CD4-positive, alpha-beta T cell treated with Interleukin-12 subunit alpha and Interleukin-12 subunit beta, for 1 hour (primary cell): Measurements from ENCODE around the gene INPP4B.
"Not testable (repeated sequence)": the region's sequence is repeated elsewhere in the genome, so short reads cannot be mapped to it uniquely, and the experiment has no call there.

Source experiments
- DNase-seq: peaks from one replicate; pipeline ENCODE4 v3.0.0-alpha.2; 2020

The INPP4B gene

GRCh38 chr4:142100941-142101340 lies 745.2 kb downstream of the INPP4B start:
- no peak for DNase-seq

- DNase-seq, result no peak
Measured at GRCh38 chr4:142098900-142099545, 747.1 kb downstream of the INPP4B start.

- DNase-seq, result no peak
Measured at GRCh38 chr4:142098380-142098779, 747.7 kb downstream of the INPP4B start.

GRCh38 chr4:142097015-142097414 lies 749.1 kb downstream of the INPP4B start:
- no peak for DNase-seq

- DNase-seq, result no peak
Measured at GRCh38 chr4:142095886-142096605, 750.1 kb downstream of the INPP4B start.

GRCh38 chr4:142092941-142093340 lies 753.2 kb downstream of the INPP4B start:
- DNase-seq, result no peak

- no peak for DNase-seq
Measured at GRCh38 chr4:142091691-142092182, 754.4 kb downstream of the INPP4B start.

- DNase-seq, result no peak
Measured at GRCh38 chr4:142091085-142091513, 755.0 kb downstream of the INPP4B start.

GRCh38 chr4:142088906-142089305 lies 757.2 kb downstream of the INPP4B start:
- DNase-seq, result no peak

- DNase-seq, result no peak
Measured at GRCh38 chr4:142085513-142086292, 760.4 kb downstream of the INPP4B start.

GRCh38 chr4:142083264-142083663 lies 762.8 kb downstream of the INPP4B start:
- no peak for DNase-seq

GRCh38 chr4:142081025-142081424 lies 765.1 kb downstream of the INPP4B start:
- no peak for DNase-seq

GRCh38 chr4:142079959-142080358 lies 766.1 kb downstream of the INPP4B start:
- DNase-seq, result no peak

GRCh38 chr4:142077048-142077447 lies 769.1 kb downstream of the INPP4B start:
- DNase-seq, result no peak

GRCh38 chr4:142068304-142068703 lies 777.8 kb downstream of the INPP4B start:
- not testable (repeated sequence) for DNase-seq

GRCh38 chr4:142066562-142066961 lies 779.5 kb downstream of the INPP4B start:
- DNase-seq, result not testable (repeated sequence)

GRCh38 chr4:142065086-142065647 lies 780.9 kb downstream of the INPP4B start:
- DNase-seq, result no peak

GRCh38 chr4:142064181-142064580 lies 781.9 kb downstream of the INPP4B start:
- DNase-seq, result no peak

- no peak for DNase-seq
Measured at GRCh38 chr4:142045996-142046395, 800.1 kb downstream of the INPP4B start.

GRCh38 chr4:142044271-142044670 lies 801.8 kb downstream of the INPP4B start:
- DNase-seq, result no peak

GRCh38 chr4:142043509-142043908 lies 802.6 kb downstream of the INPP4B start:
- DNase-seq, result no peak

GRCh38 chr4:142041788-142042187 lies 804.3 kb downstream of the INPP4B start:
- DNase-seq, result no peak

- no peak for DNase-seq
Measured at GRCh38 chr4:142040043-142040442, 806.1 kb downstream of the INPP4B start.
